K562 (cell line): ENCODE measurements around the gene CRACR2B. TPM values are rescaled to one million over a fixed set of nuclear protein-coding genes. Genes with fewer than 3 reads are reported as not detected.

Experiments
- BCOR ChIP-seq: fragments of 450-650 bp; IDR thresholded peaks from 2 replicates; pipeline ENCODE4 v1.6.1; 2016
- GATAD2A ChIP-seq: fragments of 450-650 bp; IDR thresholded peaks from 2 replicates; pipeline ENCODE4 v1.6.1; 2017
- KDM2B ChIP-seq: fragments of 250-450 bp; sonication (Bioruptor Pico); IDR thresholded peaks from 2 replicates; pipeline ENCODE4 v1.8.0; 2021; ENCODE audit warnings: mild to moderate bottlenecking, moderate library complexity
- KLF13 ChIP-seq: fragments of 450-650 bp; IDR thresholded peaks from 2 replicates; pipeline ENCODE4 v1.6.1; 2016; ENCODE audit warnings: missing genetic modification characterization, low read depth, mild to moderate bottlenecking, missing compliant biosample characterization, moderate library complexity, borderline replicate concordance
- MBD2 ChIP-seq: sonication (generic); IDR thresholded peaks from 2 replicates; pipeline ENCODE4 v1.6.1; 2016; ENCODE audit warnings: low read depth, borderline replicate concordance
- NELFE ChIP-seq: IDR thresholded peaks from 2 replicates; pipeline ENCODE4 v1.6.1; 2011; ENCODE audit warnings: mild to moderate bottlenecking; ENCODE audit not compliant: insufficient read depth, insufficient read length
- NFE2L1 ChIP-seq: fragments of 450-650 bp; IDR thresholded peaks from 2 replicates; pipeline ENCODE4 v1.6.1; 2016; ENCODE audit warnings: missing genetic modification characterization, low read depth, mild to moderate bottlenecking, missing compliant biosample characterization, moderate library complexity, borderline replicate concordance
- PCBP1 ChIP-seq: fragments of 200-400 bp; formaldehyde crosslinking; IDR thresholded peaks from 2 replicates; pipeline ENCODE4 v1.6.1; 2018; ENCODE audit warnings: mild to moderate bottlenecking, low read depth, low read length; ENCODE audit not compliant: poor library complexity, severe bottlenecking
- RAD21 ChIP-seq, 2 experiments: fragments of 250-450 bp in 1 of 2; fragments of 450-650 bp in 1 of 2; sonication (Bioruptor Pico) in 1 of 2; formaldehyde crosslinking in 1 of 2; IDR thresholded peaks in 1 of 2; conservative IDR thresholded peaks in 1 of 2; 2 replicates each; pipeline versions ENCODE4 v1.4.0 to v1.8.0; 2020 to 2022; ENCODE audit warnings: mild to moderate bottlenecking in 2 of 2, moderate library complexity in 1 of 2
- SIN3A ChIP-seq, 2 experiments: fragments of 150-350 bp in 1 of 2; IDR thresholded peaks; 2 replicates each; pipeline ENCODE4 v1.6.1; 2011 to 2016; ENCODE audit warnings: borderline replicate concordance in 2 of 2, low read depth in 2 of 2, low read length in 2 of 2, mild to moderate bottlenecking in 2 of 2, moderate library complexity in 2 of 2; ENCODE audit not compliant: control insufficient read depth in 1 of 2
- SRSF9 ChIP-seq: fragments of 200-400 bp; formaldehyde crosslinking; IDR thresholded peaks from 2 replicates; pipeline ENCODE4 v1.6.1; 2017; ENCODE audit warnings: low read depth, low read length, borderline replicate concordance
- ZNF584 ChIP-seq: fragments of 200-800 bp; sonication (Bioruptor generic); IDR thresholded peaks from 2 replicates; pipeline ENCODE4 v1.6.1; 2016; ENCODE audit warnings: low read depth, mild to moderate bottlenecking, missing genetic modification characterization, missing compliant biosample characterization
- ZNF696 ChIP-seq: fragments of 250-450 bp; sonication (Bioruptor Pico); conservative IDR thresholded peaks from 2 replicates; pipeline ENCODE4 v1.4.0; 2020; ENCODE audit warnings: mild to moderate bottlenecking, moderate library complexity
- ZNF778 ChIP-seq: fragments of 450-650 bp; formaldehyde crosslinking; IDR thresholded peaks from 2 replicates; pipeline ENCODE4 v1.4.0; 2020; ENCODE audit warnings: mild to moderate bottlenecking, moderate library complexity
- polyA plus RNA-seq, 8 experiments: library from polyadenylated mRNA; depleted of rRNA in 4 of 8; stranded (reverse) in 5 of 8; unstranded in 3 of 8; fragments of >200 nt; fragmentation: Nextera tagmentation in 2 of 8; fragmentation: Illumina TruSeq in 1 of 8; extraction: Ambion mirVana in 2 of 8; extraction: Trizol in 1 of 8; gene quantifications; 2 replicates each; pipeline versions ENCODE4 v1.2.1 to v1.2.3, GENCODE V29; 2011 to 2014; ENCODE audit warnings: inconsistent platforms in 1 of 8, missing spikeins in 1 of 8
- total RNA-seq, 7 experiments: library from RNA; depleted of rRNA in 6 of 7; stranded (reverse); fragments of >200 nt in 6 of 7; fragmentation: Illumina TruSeq in 2 of 7; extraction: Trizol in 2 of 7; gene quantifications; 2 replicates each; pipeline versions ENCODE4 v1.2.1 to v1.2.3, GENCODE V29; 2011 to 2021; ENCODE audit warnings: low replicate concordance in 1 of 7
- TF ChIP-seq, protein P1 (sequence below): sonication (generic); formaldehyde crosslinking; IDR thresholded peaks from 2 replicates; pipeline ENCODE4 v1.8.1; 2023; ENCODE audit warnings: mild to moderate bottlenecking, missing genetic modification reagents
- TF ChIP-seq, protein P2 (sequence below): fragments of 450-650 bp; IDR thresholded peaks from 2 replicates; pipeline ENCODE4 v1.6.1; 2018; ENCODE audit not compliant: partially characterized antibody
- TF ChIP-seq, protein P3 (sequence below): fragments of 250-450 bp; sonication (Bioruptor Pico); IDR thresholded peaks from 2 replicates; pipeline ENCODE4 v1.8.0; 2022; ENCODE audit warnings: moderate library complexity, mild to moderate bottlenecking, inconsistent platforms

The CRACR2B gene
- total and polyA plus RNA-seq, 9 of the 15 experiments (the other 6 are each of a cell fraction or from before 2014, with no cell fraction given): 0.10 to 51.0 (median 6.0) TPM

DNA sequence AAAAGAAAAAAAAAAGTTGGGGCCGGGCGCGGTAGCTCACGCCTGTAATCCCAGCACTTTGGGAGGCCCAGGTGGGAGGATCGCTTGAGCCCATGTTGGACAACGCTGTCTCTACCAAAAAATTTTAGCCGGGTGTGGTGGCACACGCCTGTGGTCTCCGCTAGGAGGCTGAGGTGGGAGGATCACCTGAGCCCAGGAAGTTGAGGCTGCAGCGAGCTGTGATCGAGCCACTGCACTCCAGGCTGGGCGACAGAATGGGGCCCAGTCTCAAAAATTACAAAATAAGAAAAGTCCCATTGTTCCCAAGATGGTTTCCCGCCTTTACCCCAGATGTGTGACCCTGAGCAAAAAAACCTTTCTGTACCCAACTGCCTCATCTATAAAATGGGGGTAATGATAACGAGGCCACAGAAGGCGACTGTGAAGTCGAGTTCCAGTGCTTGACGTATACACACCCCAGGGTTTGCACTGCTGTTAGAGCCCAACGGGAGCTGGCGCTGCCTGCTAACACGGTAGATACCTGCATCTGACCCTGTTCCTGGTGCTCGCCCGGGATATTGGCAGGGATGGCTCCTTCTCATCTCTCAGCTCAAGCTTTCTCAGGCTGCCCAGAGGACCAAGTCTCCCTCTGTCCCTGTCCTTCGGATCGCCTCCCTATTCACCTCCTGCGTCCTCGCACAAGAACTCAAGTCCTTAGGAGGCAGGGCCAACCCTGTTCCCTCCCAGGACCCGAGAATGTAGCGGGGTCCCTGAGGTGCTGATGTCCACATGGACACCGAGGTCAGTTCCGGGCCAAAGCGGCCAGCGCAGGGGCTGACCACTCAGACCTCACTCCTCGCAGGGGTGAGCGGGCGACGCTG is 19.1 kb upstream of the CRACR2B start (continued):
- TF ChIP-seq, protein P1, sequence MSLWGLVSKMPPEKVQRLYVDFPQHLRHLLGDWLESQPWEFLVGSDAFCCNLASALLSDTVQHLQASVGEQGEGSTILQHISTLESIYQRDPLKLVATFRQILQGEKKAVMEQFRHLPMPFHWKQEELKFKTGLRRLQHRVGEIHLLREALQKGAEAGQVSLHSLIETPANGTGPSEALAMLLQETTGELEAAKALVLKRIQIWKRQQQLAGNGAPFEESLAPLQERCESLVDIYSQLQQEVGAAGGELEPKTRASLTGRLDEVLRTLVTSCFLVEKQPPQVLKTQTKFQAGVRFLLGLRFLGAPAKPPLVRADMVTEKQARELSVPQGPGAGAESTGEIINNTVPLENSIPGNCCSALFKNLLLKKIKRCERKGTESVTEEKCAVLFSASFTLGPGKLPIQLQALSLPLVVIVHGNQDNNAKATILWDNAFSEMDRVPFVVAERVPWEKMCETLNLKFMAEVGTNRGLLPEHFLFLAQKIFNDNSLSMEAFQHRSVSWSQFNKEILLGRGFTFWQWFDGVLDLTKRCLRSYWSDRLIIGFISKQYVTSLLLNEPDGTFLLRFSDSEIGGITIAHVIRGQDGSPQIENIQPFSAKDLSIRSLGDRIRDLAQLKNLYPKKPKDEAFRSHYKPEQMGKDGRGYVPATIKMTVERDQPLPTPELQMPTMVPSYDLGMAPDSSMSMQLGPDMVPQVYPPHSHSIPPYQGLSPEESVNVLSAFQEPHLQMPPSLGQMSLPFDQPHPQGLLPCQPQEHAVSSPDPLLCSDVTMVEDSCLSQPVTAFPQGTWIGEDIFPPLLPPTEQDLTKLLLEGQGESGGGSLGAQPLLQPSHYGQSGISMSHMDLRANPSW: 0 out of 2 replicates have a peak, but pooled peaks have one; percentile 85
- TF ChIP-seq GATAD2A: no peak
- TF ChIP-seq KDM2B (CRISPR knock-in tag): peak; percentile 50; the same call in 1 of the 2 replicates
- no peak for TF ChIP-seq ZNF778 (CRISPR knock-in tag)
- 0 out of 4 replicates have a peak, but pooled peaks of 1 of the 2 experiments have one; percentile 42 for TF ChIP-seq SIN3A (IDR thresholded peaks at IDR 0.05; ENCODE audit: borderline replicate concordance in 2 of 2, control insufficient read depth in 1 of 2, low read depth in 2 of 2, low read length in 2 of 2)
- no peak for TF ChIP-seq PCBP1
- TF ChIP-seq, protein P2, sequence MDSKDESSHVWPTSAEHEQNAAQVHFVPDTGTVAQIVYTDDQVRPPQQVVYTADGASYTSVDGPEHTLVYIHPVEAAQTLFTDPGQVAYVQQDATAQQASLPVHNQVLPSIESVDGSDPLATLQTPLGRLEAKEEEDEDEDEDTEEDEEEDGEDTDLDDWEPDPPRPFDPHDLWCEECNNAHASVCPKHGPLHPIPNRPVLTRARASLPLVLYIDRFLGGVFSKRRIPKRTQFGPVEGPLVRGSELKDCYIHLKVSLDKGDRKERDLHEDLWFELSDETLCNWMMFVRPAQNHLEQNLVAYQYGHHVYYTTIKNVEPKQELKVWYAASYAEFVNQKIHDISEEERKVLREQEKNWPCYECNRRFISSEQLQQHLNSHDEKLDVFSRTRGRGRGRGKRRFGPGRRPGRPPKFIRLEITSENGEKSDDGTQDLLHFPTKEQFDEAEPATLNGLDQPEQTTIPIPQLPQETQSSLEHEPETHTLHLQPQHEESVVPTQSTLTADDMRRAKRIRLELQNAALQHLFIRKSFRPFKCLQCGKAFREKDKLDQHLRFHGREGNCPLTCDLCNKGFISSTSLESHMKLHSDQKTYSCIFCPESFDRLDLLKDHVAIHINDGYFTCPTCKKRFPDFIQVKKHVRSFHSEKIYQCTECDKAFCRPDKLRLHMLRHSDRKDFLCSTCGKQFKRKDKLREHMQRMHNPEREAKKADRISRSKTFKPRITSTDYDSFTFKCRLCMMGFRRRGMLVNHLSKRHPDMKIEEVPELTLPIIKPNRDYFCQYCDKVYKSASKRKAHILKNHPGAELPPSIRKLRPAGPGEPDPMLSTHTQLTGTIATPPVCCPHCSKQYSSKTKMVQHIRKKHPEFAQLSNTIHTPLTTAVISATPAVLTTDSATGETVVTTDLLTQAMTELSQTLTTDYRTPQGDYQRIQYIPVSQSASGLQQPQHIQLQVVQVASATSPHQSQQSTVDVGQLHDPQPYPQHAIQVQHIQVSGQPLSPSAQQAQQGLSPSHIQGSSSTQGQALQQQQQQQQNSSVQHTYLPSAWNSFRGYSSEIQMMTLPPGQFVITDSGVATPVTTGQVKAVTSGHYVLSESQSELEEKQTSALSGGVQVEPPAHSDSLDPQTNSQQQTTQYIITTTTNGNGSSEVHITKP: peak; percentile 5
- TF ChIP-seq, protein P3, sequence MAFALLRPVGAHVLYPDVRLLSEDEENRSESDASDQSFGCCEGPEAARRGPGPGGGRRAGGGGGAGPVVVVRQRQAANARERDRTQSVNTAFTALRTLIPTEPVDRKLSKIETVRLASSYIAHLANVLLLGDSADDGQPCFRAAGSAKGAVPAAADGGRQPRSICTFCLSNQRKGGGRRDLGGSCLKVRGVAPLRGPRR (CRISPR knock-in tag): no peak
- TF ChIP-seq MBD2: no peak
- TF ChIP-seq NELFE: no peak
- TF ChIP-seq ZNF696: no peak
- TF ChIP-seq KLF13: peak; percentile 25; the same call in 1 of the 2 replicates
- 0 out of 4 replicates have a peak, but pooled peaks of 1 of the 2 experiments have one; percentile 9 for TF ChIP-seq RAD21 (CRISPR knock-in tag; conservative IDR thresholded peaks at IDR 0.05 in 1 of 2, IDR thresholded peaks at IDR 0.05 in 1 of 2)
- no peak for TF ChIP-seq NFE2L1 (tag)
- peak; percentile 0; the same call in 1 of the 2 replicates for TF ChIP-seq ZNF584 (CRISPR knock-in tag)
- no peak for TF ChIP-seq SRSF9
- TF ChIP-seq BCOR: peak; percentile 50; the same call in 1 of the 2 replicates
